Breast epithelium (tissue), 3 donors: ENCODE data around the gene TSPAN11.

ENCODE experiments used
- POLR2A ChIP-seq: fragments of 450-650 bp; IDR thresholded peaks from one replicate; pipeline ENCODE4 v1.6.1; 2016; ENCODE audit warnings: antibody characterized with exemption, mild to moderate bottlenecking, moderate library complexity
- TF ChIP-seq, protein P1 (sequence below), 3 donors: fragments of 450-650 bp; IDR thresholded peaks; one replicate each; pipeline ENCODE4 v1.5.1; 2016 to 2017; ENCODE audit warnings: antibody characterized with exemption in 3 of 3, mild to moderate bottlenecking in 3 of 3, moderate library complexity in 3 of 3

DNA sequence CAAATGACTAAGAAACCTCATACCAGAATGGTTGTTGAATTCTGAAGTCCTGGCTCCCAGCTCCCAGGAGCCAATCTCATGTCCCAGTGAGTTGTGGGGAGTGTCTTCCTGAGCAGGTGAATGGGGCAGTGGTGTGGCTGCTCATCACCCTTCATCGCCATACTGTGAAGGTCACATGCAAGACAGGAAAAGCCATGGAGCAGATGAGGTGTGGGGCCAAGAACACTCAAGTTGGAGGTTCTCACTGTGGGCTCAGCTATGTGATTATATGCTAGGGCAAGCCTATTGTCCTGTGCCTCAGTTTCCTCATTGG is 16.6 kb upstream of the TSPAN11 start:
- TF ChIP-seq, protein P1, sequence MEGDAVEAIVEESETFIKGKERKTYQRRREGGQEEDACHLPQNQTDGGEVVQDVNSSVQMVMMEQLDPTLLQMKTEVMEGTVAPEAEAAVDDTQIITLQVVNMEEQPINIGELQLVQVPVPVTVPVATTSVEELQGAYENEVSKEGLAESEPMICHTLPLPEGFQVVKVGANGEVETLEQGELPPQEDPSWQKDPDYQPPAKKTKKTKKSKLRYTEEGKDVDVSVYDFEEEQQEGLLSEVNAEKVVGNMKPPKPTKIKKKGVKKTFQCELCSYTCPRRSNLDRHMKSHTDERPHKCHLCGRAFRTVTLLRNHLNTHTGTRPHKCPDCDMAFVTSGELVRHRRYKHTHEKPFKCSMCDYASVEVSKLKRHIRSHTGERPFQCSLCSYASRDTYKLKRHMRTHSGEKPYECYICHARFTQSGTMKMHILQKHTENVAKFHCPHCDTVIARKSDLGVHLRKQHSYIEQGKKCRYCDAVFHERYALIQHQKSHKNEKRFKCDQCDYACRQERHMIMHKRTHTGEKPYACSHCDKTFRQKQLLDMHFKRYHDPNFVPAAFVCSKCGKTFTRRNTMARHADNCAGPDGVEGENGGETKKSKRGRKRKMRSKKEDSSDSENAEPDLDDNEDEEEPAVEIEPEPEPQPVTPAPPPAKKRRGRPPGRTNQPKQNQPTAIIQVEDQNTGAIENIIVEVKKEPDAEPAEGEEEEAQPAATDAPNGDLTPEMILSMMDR (IDR thresholded peaks at IDR 0.05), result no peak
- TF ChIP-seq POLR2A, result no peak
